ENCODE results near the gene TTC21A.

GRCh38 chr3:39107388-39108199 is at the start of gene TTC21A, which contains the start of gene GORASP1:
- TF ChIP-seq, protein P1, sequence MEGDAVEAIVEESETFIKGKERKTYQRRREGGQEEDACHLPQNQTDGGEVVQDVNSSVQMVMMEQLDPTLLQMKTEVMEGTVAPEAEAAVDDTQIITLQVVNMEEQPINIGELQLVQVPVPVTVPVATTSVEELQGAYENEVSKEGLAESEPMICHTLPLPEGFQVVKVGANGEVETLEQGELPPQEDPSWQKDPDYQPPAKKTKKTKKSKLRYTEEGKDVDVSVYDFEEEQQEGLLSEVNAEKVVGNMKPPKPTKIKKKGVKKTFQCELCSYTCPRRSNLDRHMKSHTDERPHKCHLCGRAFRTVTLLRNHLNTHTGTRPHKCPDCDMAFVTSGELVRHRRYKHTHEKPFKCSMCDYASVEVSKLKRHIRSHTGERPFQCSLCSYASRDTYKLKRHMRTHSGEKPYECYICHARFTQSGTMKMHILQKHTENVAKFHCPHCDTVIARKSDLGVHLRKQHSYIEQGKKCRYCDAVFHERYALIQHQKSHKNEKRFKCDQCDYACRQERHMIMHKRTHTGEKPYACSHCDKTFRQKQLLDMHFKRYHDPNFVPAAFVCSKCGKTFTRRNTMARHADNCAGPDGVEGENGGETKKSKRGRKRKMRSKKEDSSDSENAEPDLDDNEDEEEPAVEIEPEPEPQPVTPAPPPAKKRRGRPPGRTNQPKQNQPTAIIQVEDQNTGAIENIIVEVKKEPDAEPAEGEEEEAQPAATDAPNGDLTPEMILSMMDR (optimal IDR thresholded peaks at IDR 0.05 in 1 of 3, IDR thresholded peaks at IDR 0.05 in 1 of 3, conservative IDR thresholded peaks at IDR 0.05 in 1 of 3; ENCODE audit: extremely low read depth in 1 of 3, insufficient read depth in 2 of 3, low read length in 3 of 3): no peak
- no peak for TF ChIP-seq EZH2 (IDR thresholded peaks at IDR 0.05; ENCODE audit: low read length)
